Measurements from ENCODE around the gene ZFP91. TPM values are rescaled to one million over a fixed set of nuclear protein-coding genes. Genes with fewer than 3 reads are reported as not detected.

The ZFP91 gene
- total RNA-seq, 2 experiments from 2014 or later = 46.5 to 46.7 TPM

- H3K4me1 ChIP-seq (ENCODE audit: insufficient read depth, low read length) = peaks cover 7% of the 10 kb centered on the region
Measured at GRCh38 chr11:58600510-58600909, 21.6 kb downstream of the ZFP91 start.

GRCh38 chr11:58606930-58607714 lies 28.3 kb downstream of the ZFP91 start:
- ATAC-seq (ENCODE audit: poor library complexity) (no peak), DNase-seq (no peak)
- peaks cover 69% of the 10 kb centered on the region for H3K4me1 Mint-ChIP-seq (ENCODE audit: low read depth)
- H3K36me3 Mint-ChIP-seq (ENCODE audit: low read depth) = peaks cover 64% of the 10 kb centered on the region
- Histone ChIP-seq H3K4me1 (ENCODE audit: insufficient read depth, low read length) (peaks cover 8% of the 10 kb centered on the region), H3K36me3 (ENCODE audit: insufficient read depth, low read length) (peaks cover 26% of the 10 kb centered on the region), H3K9me3 (ENCODE audit: control insufficient read depth in 1 of 2, insufficient read depth in 1 of 2, low read length in 2 of 2) (no peaks in the 10 kb centered on the region), H3K4me3 (ENCODE audit: low read length) (no peak overlapping the region), H3K27ac (ENCODE audit: low read depth in 1 of 2, low read length in 2 of 2) (no peak overlapping the region), H3K27me3 (ENCODE audit: control insufficient read depth in 1 of 2, insufficient read depth in 2 of 2, low read length in 2 of 2) (no peaks in the 10 kb centered on the region)
- ChIA-PET CTCF (interaction anchor here (1.2 to 4.0 kb wide), 3 partner anchors 30 to 39 kb away, joined by 3 to 17 read pairs (median 5); partner anchors contain the start of gene LPXN), POLR2A (interaction anchor here (0.9 kb wide), 1 partner anchor 31 kb away, joined by 4 read pairs; the partner anchor contains the start of gene LPXN)
- H3K27me3 Mint-ChIP-seq = no peaks in the 10 kb centered on the region
- intact Hi-C loops (cut with DNase I, micrococcal nuclease) = loop anchor here in 1 of 2 experiments (5.0 kb wide), 1 partner anchor 35 kb away; no protein-coding TSS in a partner anchor
- H3K27ac Mint-ChIP-seq = peak overlapping the region; percentile 2
- TF ChIP-seq CTCF (IDR thresholded peaks at IDR 0.05) = no peak
- H3K4me3 Mint-ChIP-seq = no peak overlapping the region
- H3K9me3 Mint-ChIP-seq = no peaks in the 10 kb centered on the region

More at GRCh38 chr11:58600510-58600909, 21.6 kb downstream of the ZFP91 start:
- H3K27ac Mint-ChIP-seq = peak overlapping the region; percentile 23
- no peaks in the 10 kb centered on the region for H3K36me3 ChIP-seq (ENCODE audit: insufficient read depth, low read length)
- CTCF ChIA-PET = interaction anchor here (1.0 to 1.7 kb wide), 3 partner anchors 10 to 77 kb away, joined by 3 to 5 read pairs (median 4); partner anchors contain the start of gene LPXN
- peaks cover 98% of the 10 kb centered on the region for H3K4me1 Mint-ChIP-seq (ENCODE audit: low read depth)
- ATAC-seq (ENCODE audit: poor library complexity) (no peak), DNase-seq (no peak)
- no peaks in the 10 kb centered on the region for H3K9me3 Mint-ChIP-seq
- H3K4me3 Mint-ChIP-seq = peak overlapping the region; percentile 14
- no peaks in the 10 kb centered on the region for H3K9me3 ChIP-seq (ENCODE audit: control insufficient read depth in 1 of 2, insufficient read depth in 1 of 2, low read length in 2 of 2)
- H3K36me3 Mint-ChIP-seq (ENCODE audit: low read depth) = peaks cover 47% of the 10 kb centered on the region
- intact Hi-C loops (cut with DNase I, micrococcal nuclease) = no loop called here
- no peak for TF ChIP-seq CTCF (IDR thresholded peaks at IDR 0.05)
- no peaks in the 10 kb centered on the region for H3K27me3 ChIP-seq (ENCODE audit: control insufficient read depth in 1 of 2, insufficient read depth in 2 of 2, low read length in 2 of 2)
- no peak overlapping the region for H3K27ac ChIP-seq (ENCODE audit: low read depth in 1 of 2, low read length in 2 of 2)
- H3K4me3 ChIP-seq (ENCODE audit: low read length) = no peak overlapping the region
- H3K27me3 Mint-ChIP-seq = no peaks in the 10 kb centered on the region
- POLR2A ChIA-PET = interaction anchor here (1.6 kb wide), 1 partner anchor 25 kb away, joined by 3 read pairs; the partner anchor contains the start of gene LPXN

GRCh38 chr11:58608331-58608730 lies 29.5 kb downstream of the ZFP91 start:
- no peaks in the 10 kb centered on the region for H3K9me3 ChIP-seq (ENCODE audit: control insufficient read depth in 1 of 2, insufficient read depth in 1 of 2, low read length in 2 of 2)
- H3K27me3 Mint-ChIP-seq = no peaks in the 10 kb centered on the region
- CTCF ChIA-PET = interaction anchor here (4.0 kb wide), 1 partner anchor 41 kb away, joined by 17 read pairs; no protein-coding TSS in a partner anchor
- no peaks in the 10 kb centered on the region for H3K9me3 Mint-ChIP-seq
- POLR2A ChIA-PET = no interaction called here
- peaks cover 7% of the 10 kb centered on the region for H3K4me1 ChIP-seq (ENCODE audit: insufficient read depth, low read length)
- no peak overlapping the region for H3K4me3 Mint-ChIP-seq
- peak overlapping the region; percentile 42 for H3K27ac Mint-ChIP-seq
- H3K4me1 Mint-ChIP-seq (ENCODE audit: low read depth) = peaks cover 58% of the 10 kb centered on the region
- H3K36me3 ChIP-seq (ENCODE audit: insufficient read depth, low read length) = peaks cover 38% of the 10 kb centered on the region
- ATAC-seq (ENCODE audit: poor library complexity) = no peak
- intact Hi-C loops (cut with DNase I, micrococcal nuclease) = loop anchor here in 1 of 2 experiments (5.0 kb wide), 1 partner anchor 36 kb away; no protein-coding TSS in a partner anchor
- peaks cover 65% of the 10 kb centered on the region for H3K36me3 Mint-ChIP-seq (ENCODE audit: low read depth)
- no peak for TF ChIP-seq CTCF (IDR thresholded peaks at IDR 0.05)
- DNase-seq = no peak
- H3K27ac ChIP-seq (ENCODE audit: low read depth in 1 of 2, low read length in 2 of 2) = no peak overlapping the region
- H3K27me3 ChIP-seq (ENCODE audit: control insufficient read depth in 1 of 2, insufficient read depth in 2 of 2, low read length in 2 of 2) = no peaks in the 10 kb centered on the region
- H3K4me3 ChIP-seq (ENCODE audit: low read length) = no peak overlapping the region

Measured in CD4-positive, alpha-beta T cell (primary cell).